Measurements from ENCODE around the gene LMOD2. TPM values are rescaled to one million over a fixed set of nuclear protein-coding genes. Genes with fewer than 3 reads are reported as not detected.

Gene LMOD2
- total RNA-seq, 2 donors from 2014 or later: not detected

DNA sequence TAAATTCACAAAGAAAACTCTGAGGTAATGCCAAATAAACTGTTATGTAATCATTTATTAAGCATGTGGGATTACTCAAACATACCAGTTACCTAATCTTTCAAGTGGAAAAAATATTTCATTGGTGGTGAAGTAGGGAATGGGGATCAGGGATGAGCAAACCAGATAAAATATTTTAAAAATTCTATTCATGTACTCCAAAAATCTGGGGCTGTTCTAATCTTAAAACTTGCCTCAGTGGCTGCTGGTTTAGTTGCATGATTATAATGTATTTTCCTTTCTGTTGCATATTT lies 19.5 kb downstream of the LMOD2 start:
- H3K4me3 ChIP-seq: no peak overlapping the region
- TF ChIP-seq, protein P1, sequence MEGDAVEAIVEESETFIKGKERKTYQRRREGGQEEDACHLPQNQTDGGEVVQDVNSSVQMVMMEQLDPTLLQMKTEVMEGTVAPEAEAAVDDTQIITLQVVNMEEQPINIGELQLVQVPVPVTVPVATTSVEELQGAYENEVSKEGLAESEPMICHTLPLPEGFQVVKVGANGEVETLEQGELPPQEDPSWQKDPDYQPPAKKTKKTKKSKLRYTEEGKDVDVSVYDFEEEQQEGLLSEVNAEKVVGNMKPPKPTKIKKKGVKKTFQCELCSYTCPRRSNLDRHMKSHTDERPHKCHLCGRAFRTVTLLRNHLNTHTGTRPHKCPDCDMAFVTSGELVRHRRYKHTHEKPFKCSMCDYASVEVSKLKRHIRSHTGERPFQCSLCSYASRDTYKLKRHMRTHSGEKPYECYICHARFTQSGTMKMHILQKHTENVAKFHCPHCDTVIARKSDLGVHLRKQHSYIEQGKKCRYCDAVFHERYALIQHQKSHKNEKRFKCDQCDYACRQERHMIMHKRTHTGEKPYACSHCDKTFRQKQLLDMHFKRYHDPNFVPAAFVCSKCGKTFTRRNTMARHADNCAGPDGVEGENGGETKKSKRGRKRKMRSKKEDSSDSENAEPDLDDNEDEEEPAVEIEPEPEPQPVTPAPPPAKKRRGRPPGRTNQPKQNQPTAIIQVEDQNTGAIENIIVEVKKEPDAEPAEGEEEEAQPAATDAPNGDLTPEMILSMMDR (IDR thresholded peaks at IDR 0.05): no peak
- no peaks in the 10 kb centered on the region for H3K27me3 ChIP-seq (replicated peaks; ENCODE audit: insufficient read depth)
- DNase-seq (ENCODE audit: low spot score): no peak
- ATAC-seq (ENCODE audit: insufficient number of reproducible peaks, low FRiP score, low read depth): no peak
- no peak overlapping the region for H3K27ac ChIP-seq
- H3K9me3 ChIP-seq: no peaks in the 10 kb centered on the region
- peaks cover 0 to 7% of the 10 kb centered on the region in 2 donors for H3K4me1 ChIP-seq (ENCODE audit: control insufficient read depth in 1 of 2, low read depth in 2 of 2)
- no peaks in the 10 kb centered on the region for H3K36me3 ChIP-seq

- Histone ChIP-seq H3K36me3 (no peaks in the 10 kb centered on the region), H3K27me3 (replicated peaks; ENCODE audit: insufficient read depth) (no peaks in the 10 kb centered on the region), H3K4me1 (ENCODE audit: control insufficient read depth in 1 of 2, low read depth in 2 of 2) (peaks cover 0 to 7% of the 10 kb centered on the region in 2 donors), H3K4me3 (no peak overlapping the region), H3K9me3 (no peaks in the 10 kb centered on the region), H3K27ac (no peak overlapping the region)
- DNase-seq (ENCODE audit: low spot score) (no peak), ATAC-seq (ENCODE audit: insufficient number of reproducible peaks, low FRiP score, low read depth) (no peak)
- TF ChIP-seq, protein P1 (IDR thresholded peaks at IDR 0.05): no peak
Measured at GRCh38 chr7:123677061-123677715, 21.5 kb downstream of the LMOD2 start.

GRCh38 chr7:123679614-123680013 lies 23.9 kb downstream of the LMOD2 start:
- H3K27ac ChIP-seq: no peak overlapping the region
- no peaks in the 10 kb centered on the region for H3K36me3 ChIP-seq
- no peak for ATAC-seq (ENCODE audit: insufficient number of reproducible peaks, low FRiP score, low read depth)
- DNase-seq (ENCODE audit: low spot score): no peak
- no peaks in the 10 kb centered on the region for H3K9me3 ChIP-seq
- TF ChIP-seq, protein P1 (IDR thresholded peaks at IDR 0.05): no peak
- no peaks in the 10 kb centered on the region for H3K27me3 ChIP-seq (replicated peaks; ENCODE audit: insufficient read depth)
- H3K4me3 ChIP-seq: no peak overlapping the region
- H3K4me1 ChIP-seq (ENCODE audit: control insufficient read depth in 1 of 2, low read depth in 2 of 2): peaks cover 0 to 4% of the 10 kb centered on the region in 2 donors

DNA sequence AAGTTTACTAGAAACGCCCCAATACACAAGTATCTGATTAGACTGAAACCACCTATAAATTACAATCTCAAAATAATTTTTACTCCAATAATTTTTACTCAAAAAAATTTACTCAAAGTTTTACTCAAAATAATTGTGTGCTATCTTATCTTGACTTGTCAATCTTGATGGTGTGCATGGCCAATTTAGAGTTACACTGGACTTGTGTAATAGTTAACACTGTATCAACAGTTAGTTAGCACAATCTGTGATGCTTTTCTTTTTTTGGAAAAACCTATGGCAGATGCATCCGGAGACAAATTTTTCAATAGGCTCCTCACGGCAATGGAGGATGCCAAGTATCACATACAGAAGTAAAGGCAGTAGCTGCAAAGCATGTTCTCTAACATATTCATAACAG lies 24.9 kb downstream of the LMOD2 start:
- peaks cover 2% of the 10 kb centered on the region for H3K36me3 ChIP-seq
- ATAC-seq (ENCODE audit: insufficient number of reproducible peaks, low FRiP score, low read depth) (no peak), DNase-seq (ENCODE audit: low spot score) (no peak)
- TF ChIP-seq, protein P1 (IDR thresholded peaks at IDR 0.05): no peak
- no peak overlapping the region for H3K4me3 ChIP-seq
- H3K4me1 ChIP-seq (ENCODE audit: control insufficient read depth in 1 of 2, low read depth in 2 of 2): peaks cover 0 to 4% of the 10 kb centered on the region in 2 donors
- H3K27ac ChIP-seq: no peak overlapping the region
- H3K9me3 ChIP-seq: no peaks in the 10 kb centered on the region
- no peaks in the 10 kb centered on the region for H3K27me3 ChIP-seq (replicated peaks; ENCODE audit: insufficient read depth)

GRCh38 chr7:123681561-123681960 lies 25.9 kb downstream of the LMOD2 start:
- Histone ChIP-seq H3K27me3 (replicated peaks; ENCODE audit: insufficient read depth) (no peaks in the 10 kb centered on the region), H3K27ac (no peak overlapping the region), H3K36me3 (peaks cover 2% of the 10 kb centered on the region), H3K9me3 (no peaks in the 10 kb centered on the region), H3K4me3 (no peak overlapping the region), H3K4me1 (ENCODE audit: control insufficient read depth in 1 of 2, low read depth in 2 of 2) (peaks cover 0 to 4% of the 10 kb centered on the region in 2 donors)
- DNase-seq (ENCODE audit: low spot score): no peak
- TF ChIP-seq, protein P1 (IDR thresholded peaks at IDR 0.05): no peak
- ATAC-seq (ENCODE audit: insufficient number of reproducible peaks, low FRiP score, low read depth): no peak
